H1 (cell line): ENCODE data around the gene NEK11. TPM values are rescaled to one million over a fixed set of nuclear protein-coding genes. Genes with fewer than 3 reads are reported as not detected.

Experiments used
- CTCF ChIA-PET: fragments of 300-600 bp; sonication (Branson Sonifier 250); formaldehyde crosslinking; loops from one replicate; lab custom pipeline; 2021; ENCODE audit not compliant: partially characterized antibody; lab: Charles Lee
- POLR2A ChIA-PET: fragments of 300-600 bp; sonication (Branson Sonifier 250); formaldehyde crosslinking; loops from one replicate; lab custom pipeline; 2021; ENCODE audit warnings: inconsistent platforms; ENCODE audit not compliant: partially characterized antibody; lab: Charles Lee
- DNase-seq, 2 experiments: peaks; one replicate each; pipeline versions ENCODE4 v3.0.0 to v3.0.0-alpha.2; 2010 to 2022; ENCODE audit warnings: low spot score in 2 of 2, low read depth in 1 of 2, mixed read lengths in 1 of 2
- FAIRE-seq: peaks from 2 replicates; lab custom pipeline; 2011; peaks lifted over from hg19 to GRCh38; lab: Jason Lieb, UNC
- H2AFZ ChIP-seq: 2 replicates; pipeline ENCODE4 v1.8.1; 2012; ENCODE audit warnings: low read length, inconsistent platforms
- H2AK5ac ChIP-seq: 2 replicates; pipeline ENCODE4 v1.6.1; 2013; ENCODE audit warnings: low read depth, low read length
- H2BK120ac ChIP-seq: replicated peaks from 2 replicates; pipeline ENCODE3; 2013; ENCODE audit warnings: low read depth, low read length, inconsistent platforms
- H2BK12ac ChIP-seq: 2 replicates; pipeline ENCODE4 v1.6.1; 2013; ENCODE audit warnings: low read depth, low read length
- H2BK15ac ChIP-seq: 2 replicates; pipeline ENCODE4 v1.6.1; 2013; ENCODE audit warnings: low read length
- H2BK20ac ChIP-seq: 2 replicates; pipeline ENCODE4 v1.6.1; 2013; ENCODE audit warnings: low read length
- H2BK5ac ChIP-seq: 2 replicates; pipeline ENCODE4 v1.6.1; 2013; ENCODE audit warnings: low read depth, low read length
- H3K14ac ChIP-seq: 2 replicates; pipeline ENCODE4 v1.6.1; 2013; ENCODE audit warnings: inconsistent platforms; ENCODE audit not compliant: insufficient read length
- H3K18ac ChIP-seq: 2 replicates; pipeline ENCODE4 v1.6.1; 2013; ENCODE audit warnings: low read length; ENCODE audit errors: extremely low read depth
- H3K23ac ChIP-seq: 2 replicates; pipeline ENCODE4 v1.6.1; 2013; ENCODE audit warnings: inconsistent platforms; ENCODE audit not compliant: insufficient read length
- H3K23me2 ChIP-seq: 2 replicates; pipeline ENCODE4 v1.6.1; 2013; ENCODE audit warnings: low read depth, low read length
- H3K27ac ChIP-seq: 2 replicates; pipeline ENCODE4 v1.6.1; 2011; ENCODE audit warnings: low read depth, low read length, inconsistent platforms
- H3K27me3 ChIP-seq, 4 experiments: replicated peaks in 1 of 4; 1 replicate in 1 of 4; 2 replicates in 3 of 4; pipeline versions ENCODE4 v1.6.1 to v1.8.1; 2011 to 2013; ENCODE audit warnings: low read length in 3 of 4, mild to moderate bottlenecking in 3 of 4, inconsistent platforms in 2 of 4, mixed read lengths in 2 of 4, moderate library complexity in 1 of 4; ENCODE audit not compliant: control insufficient read depth in 3 of 4, insufficient read depth in 3 of 4; ENCODE audit errors: extremely low read depth in 1 of 4
- H3K36me3 ChIP-seq, 4 experiments: 2 replicates each; pipeline versions ENCODE4 v1.6.1 to v1.8.1; 2011 to 2013; ENCODE audit warnings: mild to moderate bottlenecking in 4 of 4, low read length in 3 of 4, moderate library complexity in 2 of 4, control low read depth in 1 of 4, inconsistent platforms in 1 of 4; ENCODE audit not compliant: insufficient read depth in 4 of 4, control insufficient read depth in 2 of 4
- H3K4ac ChIP-seq: replicated peaks from 2 replicates; pipeline ENCODE3; 2013; ENCODE audit warnings: low read length, low read depth, mixed read lengths, inconsistent platforms; ENCODE audit not compliant: insufficient read length
- H3K4me1 ChIP-seq, 4 experiments: replicated peaks in 1 of 4; 1 replicate in 1 of 4; 2 replicates in 3 of 4; pipeline versions ENCODE4 v1.6.1 to v1.8.1; 2011 to 2013; ENCODE audit warnings: low read length in 3 of 4, inconsistent platforms in 2 of 4, mixed read lengths in 1 of 4; ENCODE audit not compliant: insufficient read depth in 4 of 4, control insufficient read depth in 3 of 4
- H3K4me2 ChIP-seq, 2 experiments: 2 replicates each; pipeline versions ENCODE4 v1.6.1 to v1.8.1; 2011 to 2013; ENCODE audit warnings: low read depth in 2 of 2, low read length in 2 of 2, control low read depth in 1 of 2, inconsistent platforms in 1 of 2, mild to moderate bottlenecking in 1 of 2; ENCODE audit not compliant: insufficient read depth in 1 of 2
- H3K4me3 ChIP-seq, 4 experiments: fragments of 200-600, 300-600 bp in 1 of 4; sonication (generic), shearing (Covaris generic), sonication (Bioruptor Twin) in 1 of 4; 2 replicates each; pipeline versions ENCODE4 v1.5.1 to v1.8.1; 2011 to 2016; ENCODE audit warnings: low read length in 4 of 4, low read depth in 3 of 4, control low read depth in 2 of 4, inconsistent platforms in 2 of 4, mild to moderate bottlenecking in 2 of 4, mixed read lengths in 1 of 4, moderate library complexity in 1 of 4; ENCODE audit not compliant: insufficient read depth in 2 of 4; ENCODE audit errors: extremely low read depth in 1 of 4
- H3K56ac ChIP-seq: replicated peaks from 2 replicates; pipeline ENCODE3; 2013; ENCODE audit warnings: low read depth, mild to moderate bottlenecking, mixed read lengths, low read length, inconsistent platforms; ENCODE audit not compliant: insufficient read length
- H3K79me1 ChIP-seq: 2 replicates; pipeline ENCODE4 v1.6.1; 2013; ENCODE audit warnings: low read depth, low read length, control low read depth
- H3K79me2 ChIP-seq, 2 experiments: 2 replicates each; pipeline versions ENCODE4 v1.6.1 to v1.8.1; 2012 to 2013; ENCODE audit warnings: low read length in 2 of 2, mild to moderate bottlenecking in 2 of 2, inconsistent platforms in 1 of 2; ENCODE audit not compliant: insufficient read depth in 2 of 2, control insufficient read depth in 1 of 2
- H3K9ac ChIP-seq, 4 experiments: replicated peaks in 1 of 4; 1 replicate in 1 of 4; 2 replicates in 3 of 4; pipeline versions ENCODE4 v1.6.1 to v1.8.1; 2011 to 2013; ENCODE audit warnings: low read depth in 3 of 4, low read length in 3 of 4, control low read depth in 2 of 4, mild to moderate bottlenecking in 2 of 4, moderate library complexity in 2 of 4, inconsistent platforms in 1 of 4; ENCODE audit errors: extremely low read depth in 1 of 4
- H3K9me3 ChIP-seq, 2 experiments: 2 replicates each; pipeline versions ENCODE4 v1.6.1 to v1.8.1; 2012 to 2013; ENCODE audit warnings: mild to moderate bottlenecking in 2 of 2, moderate library complexity in 2 of 2, control low read depth in 1 of 2, inconsistent platforms in 1 of 2, low read depth in 1 of 2, low read length in 1 of 2, mixed read lengths in 1 of 2; ENCODE audit not compliant: insufficient read depth in 2 of 2
- H4K20me1 ChIP-seq, 2 experiments: replicated peaks in 1 of 2; 2 replicates each; pipeline versions ENCODE3 to v1.8.1; 2011 to 2013; ENCODE audit warnings: inconsistent platforms in 2 of 2, low read length in 2 of 2, mild to moderate bottlenecking in 1 of 2; ENCODE audit not compliant: insufficient read depth in 2 of 2, control insufficient read depth in 1 of 2
- H4K5ac ChIP-seq: 2 replicates; pipeline ENCODE4 v1.6.1; 2013; ENCODE audit warnings: low read length, low read depth, mixed read lengths, inconsistent platforms; ENCODE audit not compliant: insufficient read length
- H4K8ac ChIP-seq: 2 replicates; pipeline ENCODE4 v1.8.0; 2013; ENCODE audit warnings: mild to moderate bottlenecking, moderate library complexity, low read length, inconsistent platforms; ENCODE audit not compliant: insufficient read depth; ENCODE audit errors: extremely low read depth
- H4K91ac ChIP-seq: replicated peaks from 2 replicates; pipeline ENCODE3; 2013; ENCODE audit warnings: low read length, mixed read lengths, inconsistent platforms; ENCODE audit not compliant: insufficient read length
- ASH2L ChIP-seq: fragments of 200-600, 300-600 bp; sonication (generic); IDR thresholded peaks from one replicate; pipeline ENCODE4 v1.7.1; 2017; ENCODE audit warnings: low read length
- CREB1 ChIP-seq: IDR thresholded peaks from 2 replicates; pipeline ENCODE4 v1.6.1; 2012; ENCODE audit warnings: inconsistent platforms
- HDAC6 ChIP-seq: IDR thresholded peaks from one replicate; pipeline ENCODE4 v1.7.1; 2012; ENCODE audit warnings: low read depth, mild to moderate bottlenecking, inconsistent platforms, low read length, moderate library complexity
- MAFK ChIP-seq: IDR thresholded peaks from 2 replicates; pipeline ENCODE4 v1.6.1; 2012; ENCODE audit warnings: low read depth, mild to moderate bottlenecking, improper control_type of control experiment, low read length
- POLR2A ChIP-seq, 2 experiments: IDR thresholded peaks; 1 replicate in 1 of 2; 2 replicates in 1 of 2; pipeline ENCODE4 v1.6.1; 2011; ENCODE audit warnings: low read depth in 2 of 2, low read length in 2 of 2, mild to moderate bottlenecking in 2 of 2; ENCODE audit errors: control extremely low read depth in 1 of 2
- POU5F1 ChIP-seq: IDR thresholded peaks from 2 replicates; pipeline ENCODE4 v1.6.1; 2011; ENCODE audit warnings: low read depth, mild to moderate bottlenecking, low read length, moderate library complexity
- WGBS, 2 experiments: shearing (Covaris generic) in 1 of 2; methylation state at CpG; one replicate each; pipeline versions ENCODE4 v1.1.6 to v1.1.7; 2013 to 2015; ENCODE audit warnings: low lambda C conversion rate in 2 of 2, mixed read lengths in 2 of 2, inconsistent platforms in 1 of 2, low coverage in 1 of 2, missing lambda C conversion rate in 1 of 2; ENCODE audit not compliant: insufficient replicate concordance in 2 of 2, insufficient coverage in 1 of 2, insufficient read length in 1 of 2; ENCODE audit errors: extremely low coverage in 1 of 2, missing lambda C conversion rate in 1 of 2; 5-methylcytosine and 5-hydroxymethylcytosine counted together
- polyA plus RNA-seq, 7 experiments: library from polyadenylated mRNA; depleted of rRNA in 3 of 7; stranded (reverse) in 5 of 7; unstranded in 2 of 7; fragments of >200 nt in 5 of 7; fragments of 200-250 nt in 2 of 7; gene quantifications; 1 replicate in 5 of 7; 2 replicates in 1 of 7; 4 replicates in 1 of 7; pipeline versions ENCODE4 v1.2.1 to v1.2.3, GENCODE V29; 2011 to 2013; ENCODE audit warnings: missing spikeins in 2 of 7, mixed read lengths in 2 of 7
- total RNA-seq: library from RNA; stranded (reverse); fragmentation: NEBNext Ultra II Directional; extraction: Animal tissue kit (Norgen Biotek cat#: 25700); gene quantifications from 2 replicates; pipeline ENCODE4 v1.2.1, GENCODE V29; 2021

NEK11 gene
- total and polyA plus RNA-seq, 2 of the 8 experiments (the other 6 are each of a cell fraction or from before 2014, with no cell fraction given) = 0.60 TPM; not detected in 1

DNA sequence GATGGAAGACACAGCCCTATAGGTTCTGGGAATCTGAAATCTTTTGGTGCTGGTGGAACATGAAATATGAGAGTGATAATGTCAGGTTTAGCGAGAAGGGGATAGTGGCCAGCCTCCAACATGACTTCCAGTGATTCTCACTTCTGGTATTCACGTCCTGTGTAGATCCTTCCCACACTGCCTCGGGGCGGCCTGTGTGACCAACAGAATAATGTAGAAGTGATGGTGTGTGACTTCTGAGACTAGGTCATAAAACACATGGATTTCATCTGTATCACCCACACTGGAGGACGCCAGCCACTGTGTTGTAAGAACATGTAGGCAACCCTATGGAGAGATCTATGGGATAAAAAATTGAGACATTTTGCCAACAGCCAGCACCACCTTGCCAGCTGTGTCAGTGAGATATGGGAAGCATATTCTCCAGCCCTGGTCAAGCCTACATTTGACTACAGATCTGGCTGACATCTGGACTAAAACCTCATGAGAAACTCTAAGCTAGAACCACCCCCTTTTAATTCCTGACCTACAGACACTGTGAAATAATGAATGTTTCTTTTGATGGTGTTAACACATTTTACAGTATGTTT is 329.4 kb downstream of the NEK11 start:
- Histone ChIP-seq H4K5ac (no peak overlapping the region), H3K27me3 (no peaks in the 10 kb centered on the region), H2BK5ac (no peak overlapping the region), H3K9me3 (no peaks in the 10 kb centered on the region), H3K4me1 (peaks cover 5 to 15% (median 8%) of the 10 kb centered on the region in 4 experiments; a peak in 5 of 7 replicates), H4K20me1 (no peaks in the 10 kb centered on the region), H3K36me3 (no peaks in the 10 kb centered on the region), H4K8ac (no peak overlapping the region), H2AK5ac (no peak overlapping the region), H3K4me3 (no peak overlapping the region), H3K79me2 (no peaks in the 10 kb centered on the region), H3K23me2 (no peaks in the 10 kb centered on the region), H3K9ac (no peak overlapping the region), H2BK15ac (no peak overlapping the region), H2BK120ac (no peak overlapping the region), H2BK12ac (no peak overlapping the region), H3K4me2 (no peak overlapping the region), H3K56ac (no peak overlapping the region), H3K14ac (no peak overlapping the region), H3K27ac (no peak overlapping the region), H3K18ac (no peak overlapping the region), H2AFZ (no peak overlapping the region), H3K4ac (no peak overlapping the region), H3K79me1 (no peaks in the 10 kb centered on the region), H4K91ac (no peak overlapping the region), H3K23ac (no peak overlapping the region), H2BK20ac (no peak overlapping the region)
- WGBS, 2 experiments = 96% methylated on average over 5 of the region's 5 CpGs; no CpG with 5 or more reads in 1 of the 2 experiments
- ChIA-PET POLR2A (interaction anchor here (1.1 kb wide), 1 partner anchor 28 kb away, joined by 3 read pairs; no protein-coding TSS in a partner anchor), CTCF (interaction anchor here (1.1 kb wide), 1 partner anchor 193 kb away, joined by 3 read pairs; no protein-coding TSS in a partner anchor)
- DNase-seq = no peak
- FAIRE-seq = no peak
- TF ChIP-seq CREB1 = no peak
- TF ChIP-seq ASH2L = no peak
- TF ChIP-seq HDAC6 = no peak
- no peak for TF ChIP-seq POU5F1
- no peak for TF ChIP-seq POLR2A (IDR thresholded peaks at IDR 0.05; ENCODE audit: control extremely low read depth in 1 of 2, low read depth in 2 of 2, low read length in 2 of 2)
- no peak for TF ChIP-seq MAFK
